Measurements from ENCODE around the gene ATXN7L1.

ATXN7L1 gene

GRCh38 chr7:105707381-105707780 is 169.0 kb downstream of the ATXN7L1 start:
- Histone ChIP-seq H3K27ac (no peak overlapping the region), H3K4me2 (ENCODE audit: low read length) (no peak overlapping the region), H3K79me2 (no peaks in the 10 kb centered on the region), H2AFZ (no peak overlapping the region), H3K4me1 (no peaks in the 10 kb centered on the region), H3K9me3 (ENCODE audit: control insufficient read depth, low read length) (no peaks in the 10 kb centered on the region), H3K36me3 (ENCODE audit: control insufficient read depth, insufficient read depth, low read length) (no peaks in the 10 kb centered on the region), H3K9ac (no peak overlapping the region), H3K4me3 (ENCODE audit: low read depth, low read length) (no peak overlapping the region), H3K27me3 (ENCODE audit: control insufficient read depth, insufficient read depth, low read length) (no peaks in the 10 kb centered on the region)
- TF ChIP-seq CTCF (IDR thresholded peaks at IDR 0.05): no peak

GRCh38 chr7:105705427-105705826 is 171.0 kb downstream of the ATXN7L1 start:
- Histone ChIP-seq H3K4me2 (ENCODE audit: low read length) (no peak overlapping the region), H3K4me3 (ENCODE audit: low read depth, low read length) (no peak overlapping the region), H2AFZ (no peak overlapping the region), H3K27ac (no peak overlapping the region), H3K9me3 (ENCODE audit: control insufficient read depth, low read length) (no peaks in the 10 kb centered on the region), H3K4me1 (no peaks in the 10 kb centered on the region), H3K79me2 (no peaks in the 10 kb centered on the region), H3K36me3 (ENCODE audit: control insufficient read depth, insufficient read depth, low read length) (no peaks in the 10 kb centered on the region), H3K27me3 (ENCODE audit: control insufficient read depth, insufficient read depth, low read length) (no peaks in the 10 kb centered on the region), H3K9ac (no peak overlapping the region)
- TF ChIP-seq CTCF (IDR thresholded peaks at IDR 0.05): no peak

GRCh38 chr7:105703207-105703930 is 173.0 kb downstream of the ATXN7L1 start:
- Histone ChIP-seq H2AFZ (no peak overlapping the region), H3K4me3 (ENCODE audit: low read depth, low read length) (no peak overlapping the region), H3K4me1 (peaks cover 9% of the 10 kb centered on the region), H3K9ac (no peak overlapping the region), H3K4me2 (ENCODE audit: low read length) (no peak overlapping the region), H3K9me3 (ENCODE audit: control insufficient read depth, low read length) (no peaks in the 10 kb centered on the region), H3K79me2 (no peaks in the 10 kb centered on the region), H3K27me3 (ENCODE audit: control insufficient read depth, insufficient read depth, low read length) (no peaks in the 10 kb centered on the region), H3K36me3 (ENCODE audit: control insufficient read depth, insufficient read depth, low read length) (no peaks in the 10 kb centered on the region), H3K27ac (no peak overlapping the region)
- TF ChIP-seq CTCF (IDR thresholded peaks at IDR 0.05): no peak

GRCh38 chr7:105699568-105700236 is 176.7 kb downstream of the ATXN7L1 start:
- no peaks in the 10 kb centered on the region for H3K27me3 ChIP-seq (ENCODE audit: control insufficient read depth, insufficient read depth, low read length)
- H3K36me3 ChIP-seq (ENCODE audit: control insufficient read depth, insufficient read depth, low read length): no peaks in the 10 kb centered on the region
- H3K9me3 ChIP-seq (ENCODE audit: control insufficient read depth, low read length): no peaks in the 10 kb centered on the region
- H3K4me2 ChIP-seq (ENCODE audit: low read length): no peak overlapping the region
- H3K4me1 ChIP-seq: peaks cover 9% of the 10 kb centered on the region
- peak overlapping the region; percentile 1 for H2AFZ ChIP-seq
- no peak for TF ChIP-seq CTCF (IDR thresholded peaks at IDR 0.05)
- no peaks in the 10 kb centered on the region for H3K79me2 ChIP-seq
- H3K27ac ChIP-seq: peak overlapping the region; percentile 37
- H3K4me3 ChIP-seq (ENCODE audit: low read depth, low read length): no peak overlapping the region
- H3K9ac ChIP-seq: no peak overlapping the region
